IPS-NIHi11 (cell line): ENCODE results near the gene AFTPH.
"Not testable (repeated sequence)": the region's sequence is repeated elsewhere in the genome, so short reads cannot be mapped to it uniquely, and the experiment has no call there.

Experiments
- DNase-seq: peaks from one replicate; pipeline ENCODE4 v3.0.0; 2012; ENCODE audit warnings: mixed read lengths, low spot score

Gene AFTPH

DNA sequence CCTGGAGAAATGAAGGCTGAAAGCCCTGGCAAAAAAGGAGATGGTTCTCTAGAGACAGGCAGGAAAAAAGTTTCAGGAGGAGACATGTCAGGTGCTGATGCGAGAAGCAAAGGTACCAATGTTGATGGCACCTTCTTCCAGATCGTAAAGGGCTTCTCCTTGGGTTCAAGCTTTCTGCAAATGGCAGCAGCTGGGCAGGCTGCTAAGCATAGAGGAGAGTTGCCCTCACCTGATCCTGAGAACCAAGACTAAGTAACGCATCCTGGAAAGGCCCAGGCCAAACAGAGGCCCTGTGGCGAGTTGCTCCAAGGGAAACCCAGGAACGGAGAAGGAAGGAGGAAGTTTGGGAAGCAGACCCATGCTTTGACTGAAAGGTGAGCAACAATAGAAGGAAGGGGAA, 23.6 kb upstream of the AFTPH start:
- DNase-seq = no peak

DNA sequence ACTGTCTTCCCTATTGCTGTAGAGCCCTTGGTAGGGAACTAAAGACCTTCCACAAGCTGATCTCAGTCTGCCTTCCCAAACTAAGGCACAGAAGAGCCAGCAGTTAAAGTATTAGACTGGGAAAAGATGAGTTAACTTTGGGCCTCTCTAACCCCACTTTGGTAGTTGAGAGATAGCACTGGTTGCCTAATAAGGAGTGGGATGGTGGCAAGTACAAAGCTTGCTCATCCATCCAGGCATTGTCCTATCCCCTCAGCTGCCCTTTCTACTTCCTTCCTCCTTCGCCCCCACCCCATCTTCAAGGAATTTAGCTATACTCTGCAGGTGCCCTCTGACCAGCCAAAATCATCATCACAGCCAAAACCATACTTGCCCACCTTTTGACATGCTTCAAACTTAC, 22.2 kb upstream of the AFTPH start:
- DNase-seq = no peak

DNA sequence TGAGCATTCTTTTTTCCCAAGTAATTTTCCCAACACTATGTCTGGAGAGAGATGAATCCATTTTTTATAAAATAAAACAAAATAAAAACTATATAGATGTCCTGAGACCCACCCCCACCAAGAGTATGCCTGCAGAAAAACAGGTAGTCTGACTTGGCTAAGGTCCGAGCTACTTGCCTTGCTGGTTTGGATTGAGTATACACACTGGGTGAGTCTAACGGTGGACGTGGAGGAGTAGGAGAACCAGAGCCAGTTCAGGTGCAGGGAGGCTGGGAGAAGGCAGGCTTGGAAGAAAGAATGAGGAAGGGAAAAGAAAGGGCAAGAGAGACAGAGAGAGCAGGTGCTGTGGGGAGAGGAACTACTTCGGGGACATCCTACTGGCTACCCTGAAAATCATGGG, 21.3 kb upstream of the AFTPH start:
- DNase-seq = no peak

DNA sequence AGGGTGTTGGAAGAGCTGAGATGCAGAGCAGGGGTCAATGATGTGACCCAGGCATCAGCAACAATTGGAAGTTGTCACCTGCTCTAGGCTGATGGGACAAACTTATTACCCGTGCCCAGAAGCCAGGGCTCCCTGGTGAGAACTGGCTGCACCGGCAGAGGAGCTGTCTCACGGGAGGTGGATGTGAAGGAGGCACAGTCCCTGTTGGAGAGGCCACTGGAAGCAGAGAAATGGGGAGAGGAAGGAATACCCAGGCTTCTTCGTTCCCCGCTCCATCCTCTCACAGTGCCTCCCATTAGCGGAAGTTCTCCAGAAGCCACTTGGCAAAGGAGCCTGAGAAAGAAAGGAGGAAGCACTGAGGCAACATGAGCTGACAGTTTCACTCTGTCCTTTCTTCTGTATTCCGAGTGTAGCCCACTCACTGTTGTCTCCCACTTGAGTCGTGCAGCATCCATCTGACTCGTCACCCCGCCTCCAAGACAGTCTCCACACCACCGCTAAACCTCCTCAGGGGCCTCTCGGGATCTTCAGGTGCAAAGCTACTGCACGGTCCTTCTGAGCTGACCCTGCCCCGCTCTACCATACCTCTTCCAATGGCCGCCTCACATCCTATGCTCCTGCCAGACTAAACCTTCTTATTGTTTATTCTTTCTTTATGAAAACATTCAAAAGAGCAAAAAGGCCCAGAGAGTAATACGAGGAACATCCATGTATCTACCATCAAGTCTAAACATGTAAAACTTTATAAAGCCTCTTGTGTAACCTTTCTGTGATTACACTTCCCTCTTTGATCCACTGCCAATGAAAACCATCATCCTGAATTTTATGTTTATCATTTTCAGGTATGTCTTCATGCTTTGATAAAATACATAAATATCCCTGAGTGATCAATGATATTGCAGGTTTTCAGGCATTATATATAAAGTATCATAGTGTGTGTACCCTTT, 19.1 kb upstream of the AFTPH start:
- DNase-seq = no peak

DNA sequence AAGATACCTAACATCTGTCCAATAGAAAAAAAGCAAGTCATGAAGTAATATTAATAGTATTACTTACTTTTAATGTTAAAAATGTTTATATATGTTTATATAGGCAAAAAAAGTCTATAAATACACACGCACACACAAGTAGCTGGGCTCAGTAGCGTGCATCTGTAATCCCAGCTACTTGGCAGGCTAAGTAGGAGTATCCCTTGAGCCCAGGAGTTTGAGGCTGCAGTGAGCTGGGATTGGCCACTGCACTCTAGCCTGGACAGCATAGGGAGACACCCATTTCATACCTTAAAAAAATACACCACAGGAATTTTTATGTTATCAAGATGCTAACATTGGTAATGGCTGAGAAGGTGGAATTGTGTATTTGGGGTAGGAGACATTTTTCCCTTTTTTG, 17.4 kb upstream of the AFTPH start:
- no peak for DNase-seq

DNA sequence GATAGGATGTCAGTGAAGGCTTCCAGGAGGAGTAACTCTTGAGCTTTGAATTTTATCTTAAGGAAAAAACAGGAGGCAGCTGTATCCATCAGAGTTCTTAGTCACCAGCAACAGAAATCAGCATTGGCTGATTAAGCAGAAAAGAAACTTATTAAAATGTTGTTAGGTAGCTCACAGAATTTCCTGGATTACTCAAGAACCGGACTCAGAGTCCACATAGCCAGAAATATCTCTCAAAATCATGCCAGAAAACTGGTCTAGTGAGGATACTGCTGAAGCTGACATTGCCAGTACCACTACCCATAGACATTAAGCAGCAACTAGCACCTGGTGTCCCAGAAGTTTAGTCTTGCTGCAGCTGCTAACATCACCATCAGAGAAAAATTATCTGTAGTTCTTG, 10.1 kb upstream of the AFTPH start:
- no peak for DNase-seq

DNA sequence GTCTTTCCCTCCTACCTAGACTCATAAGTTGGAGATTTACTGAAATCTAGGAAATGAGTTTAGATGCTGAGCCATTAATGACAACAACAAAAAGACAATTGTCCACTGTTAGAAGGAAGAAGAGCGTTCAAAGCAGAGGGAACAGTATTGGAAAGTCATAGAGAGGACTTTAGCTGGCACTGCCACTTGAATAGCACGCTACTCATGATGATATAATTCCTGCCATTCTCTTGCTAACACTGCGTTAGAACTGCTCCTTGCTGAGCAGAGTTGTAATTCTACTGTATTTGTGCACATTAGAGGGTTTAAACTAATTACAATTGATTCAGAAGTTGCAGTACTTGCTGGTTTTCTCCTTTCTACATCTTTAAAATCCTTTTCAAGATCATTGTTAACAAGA, 9.0 kb upstream of the AFTPH start:
- DNase-seq = no peak

DNA sequence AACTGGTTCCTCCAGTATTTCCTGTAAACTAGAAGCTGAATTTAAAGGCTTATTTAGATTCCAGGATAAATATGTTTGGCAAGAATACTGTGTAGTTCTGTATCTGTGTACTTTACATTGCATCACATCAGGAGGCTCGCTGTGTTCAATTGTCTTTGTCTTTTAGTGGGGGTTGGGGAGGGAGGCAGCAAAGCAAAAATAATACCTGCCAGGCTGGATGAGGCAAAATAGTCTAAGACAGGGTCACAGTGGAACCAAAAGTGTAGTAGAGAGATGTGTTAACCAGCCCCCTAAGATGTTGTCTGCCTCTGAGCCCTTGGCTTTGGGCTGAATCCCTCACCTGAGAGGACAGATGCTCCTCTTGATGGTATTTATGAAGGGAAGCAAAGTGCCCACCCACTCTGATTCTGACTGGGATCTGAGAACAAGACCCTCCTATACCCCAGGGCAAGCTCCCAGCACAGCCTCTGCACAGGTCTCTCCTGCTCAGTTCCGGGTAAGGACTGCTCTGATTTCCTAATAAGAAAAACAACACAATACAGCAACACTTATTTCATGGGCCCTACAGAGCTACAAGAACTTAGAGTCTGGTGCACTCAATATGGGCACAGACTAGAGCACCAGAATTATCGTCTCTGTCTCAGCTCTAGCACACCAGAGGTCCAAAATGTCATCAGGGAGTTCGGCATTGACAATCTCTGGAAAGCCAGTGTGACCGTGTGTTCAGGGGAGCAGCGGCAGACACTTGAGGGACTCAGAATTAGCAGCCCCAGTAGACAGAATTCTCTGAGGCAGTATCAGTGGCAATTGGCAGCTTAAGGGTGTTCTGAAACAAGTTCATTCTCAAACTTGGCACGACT, 7.2 kb upstream of the AFTPH start:
- no peak for DNase-seq

DNA sequence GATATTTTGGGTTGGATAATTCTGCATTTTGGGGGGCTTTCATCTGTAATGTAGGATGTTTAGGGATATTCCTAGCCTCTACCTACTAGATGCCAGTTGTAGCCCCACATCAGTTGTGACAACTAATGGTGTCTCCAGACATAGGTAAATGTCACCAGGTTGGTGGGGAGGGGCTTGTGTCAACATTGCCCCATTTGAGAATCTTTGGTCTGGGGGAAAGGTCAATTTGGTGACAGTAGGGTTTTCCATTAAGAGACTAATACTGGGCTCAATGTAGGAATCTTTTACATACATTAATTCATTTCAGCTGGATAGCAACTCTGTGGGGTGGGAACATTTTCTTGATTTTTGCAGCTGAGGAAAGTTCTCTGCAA, 6.6 kb upstream of the AFTPH start:
- no peak for DNase-seq

DNA sequence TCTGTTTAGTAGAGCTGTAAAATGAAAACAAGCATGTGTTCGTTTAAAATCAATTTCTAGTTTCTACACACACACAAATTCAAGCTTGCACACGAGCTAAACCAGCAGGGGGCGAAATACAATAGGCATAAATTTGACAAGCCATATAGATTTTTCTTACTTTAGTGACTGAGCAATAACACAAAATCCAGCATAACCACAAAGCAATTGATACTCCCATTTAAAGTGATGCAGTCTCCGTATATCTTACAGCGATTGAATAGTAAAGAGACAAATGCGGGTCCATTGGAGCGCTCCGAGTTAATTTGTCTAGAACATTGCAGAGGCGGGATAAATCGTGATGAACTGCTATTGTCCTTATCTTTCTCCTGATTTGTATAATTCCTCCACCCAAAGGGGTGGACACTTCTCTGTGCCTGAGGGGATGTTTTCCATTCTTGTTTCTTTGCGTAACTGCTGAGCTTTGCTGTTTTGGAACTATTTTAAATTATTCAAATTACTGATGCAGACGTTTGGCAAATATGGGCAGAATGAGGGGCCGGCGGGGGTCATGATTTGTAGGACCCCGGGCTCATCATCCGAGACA, 1.2 kb upstream of the AFTPH start:
- no peak for DNase-seq

DNA sequence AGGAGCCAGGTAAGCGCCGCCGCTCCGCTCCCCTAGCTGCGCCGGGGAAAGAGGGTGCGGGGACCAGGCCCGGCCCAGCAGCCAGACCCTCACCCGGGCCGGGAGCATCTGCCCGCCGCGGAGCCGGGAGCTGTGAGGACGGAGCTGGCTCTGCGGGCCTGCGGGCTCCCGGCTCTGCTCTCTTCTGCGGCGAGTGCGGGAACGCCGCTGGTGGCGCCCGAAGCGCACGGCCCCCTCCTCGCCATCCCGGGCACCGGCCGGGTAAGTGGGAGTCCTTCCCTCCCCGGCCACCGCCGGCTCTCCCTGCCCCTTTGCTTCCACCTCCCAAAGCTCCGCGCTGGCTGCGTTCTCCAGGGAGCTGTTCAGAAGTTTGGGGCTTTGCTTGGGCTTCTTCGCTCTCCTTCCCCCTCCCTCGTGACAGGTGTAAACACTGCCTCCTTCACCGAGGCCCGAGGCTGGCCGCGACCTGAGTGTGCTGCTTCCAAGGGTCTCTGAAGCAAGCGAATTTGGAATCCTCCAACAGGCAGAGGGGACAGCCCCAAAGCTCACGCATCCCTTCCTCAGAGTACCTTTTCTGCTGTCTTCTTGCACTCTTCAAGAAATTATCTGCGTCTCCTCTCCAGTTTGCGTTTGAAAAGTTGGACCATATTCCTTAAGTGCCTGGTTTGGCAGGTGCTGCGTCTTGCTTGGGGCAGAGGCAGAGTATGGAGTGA, 632 bp downstream of the AFTPH start:
- no peak for DNase-seq

DNA sequence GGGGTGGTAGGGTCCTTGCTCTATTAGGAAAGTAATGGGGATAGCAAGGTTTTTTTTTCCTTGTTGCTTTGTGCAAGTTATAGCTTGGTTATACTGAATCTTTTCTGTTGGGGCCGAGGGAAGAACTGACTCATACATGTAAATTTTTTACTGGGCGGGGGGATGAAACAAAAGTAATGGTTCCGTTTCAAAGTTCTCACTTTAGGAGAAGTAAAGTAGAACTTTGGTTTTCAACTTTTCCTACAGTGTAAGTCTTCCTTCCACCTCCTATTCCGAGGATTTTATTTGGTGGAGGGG, 1.1 kb downstream of the AFTPH start:
- no peak for DNase-seq

DNA sequence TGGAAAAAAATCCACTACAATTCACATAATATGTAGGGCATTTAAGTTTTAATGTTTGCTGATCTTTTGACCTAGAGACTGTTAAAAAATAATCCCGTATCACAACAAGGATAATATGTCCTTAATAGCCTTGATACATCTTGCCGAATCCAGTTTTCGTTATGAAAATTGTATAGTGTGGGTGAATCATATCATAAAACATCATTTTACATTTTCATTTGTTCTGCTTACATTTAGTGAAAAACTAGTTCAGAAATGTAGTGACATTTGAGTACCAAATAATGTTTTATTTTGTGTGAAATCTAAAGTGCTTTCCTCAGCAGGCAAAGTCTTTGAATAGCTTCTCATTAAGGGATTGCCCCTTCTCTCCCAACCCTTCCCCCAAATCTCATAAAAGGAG, 1.9 kb downstream of the AFTPH start:
- no peak for DNase-seq

DNA sequence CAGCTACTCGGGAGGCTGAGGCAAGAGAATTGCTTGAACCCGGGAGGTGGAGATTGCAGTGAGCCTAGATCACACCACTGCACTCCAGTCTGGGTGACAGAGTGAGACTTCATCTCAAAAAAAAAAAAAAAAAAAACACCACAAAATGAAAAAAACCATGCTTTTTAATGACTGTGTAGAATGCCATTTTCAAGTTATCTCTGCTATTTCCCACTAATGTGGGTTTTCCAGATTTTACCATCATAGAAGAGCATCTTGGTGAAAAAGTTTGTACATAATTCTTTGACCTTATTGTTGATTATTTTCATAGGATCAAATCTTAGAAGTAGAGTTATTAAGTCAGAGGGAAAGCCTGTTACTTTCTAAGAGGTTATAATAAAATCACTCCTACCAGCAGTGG, 6.8 kb downstream of the AFTPH start:
- DNase-seq = not testable (repeated sequence)

DNA sequence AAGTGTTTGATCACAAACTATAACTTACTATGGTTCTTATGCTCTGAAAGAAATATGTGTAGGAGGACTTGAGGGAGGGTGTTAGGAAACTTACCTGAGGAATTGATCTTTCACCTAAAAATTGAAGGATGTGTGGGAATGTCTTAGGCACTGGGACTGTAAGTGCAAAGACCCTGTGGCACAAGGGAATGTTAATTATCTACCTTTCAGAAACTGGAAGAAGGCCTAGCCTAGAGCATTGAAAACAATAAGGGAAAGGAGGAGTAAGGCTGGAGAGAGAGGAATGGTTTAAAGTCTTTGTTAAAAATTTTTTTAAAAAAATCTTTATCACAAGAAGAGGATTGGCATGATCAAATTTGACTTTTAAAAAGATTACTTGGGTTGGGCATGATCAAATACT, 7.9 kb downstream of the AFTPH start:
- no peak for DNase-seq

DNA sequence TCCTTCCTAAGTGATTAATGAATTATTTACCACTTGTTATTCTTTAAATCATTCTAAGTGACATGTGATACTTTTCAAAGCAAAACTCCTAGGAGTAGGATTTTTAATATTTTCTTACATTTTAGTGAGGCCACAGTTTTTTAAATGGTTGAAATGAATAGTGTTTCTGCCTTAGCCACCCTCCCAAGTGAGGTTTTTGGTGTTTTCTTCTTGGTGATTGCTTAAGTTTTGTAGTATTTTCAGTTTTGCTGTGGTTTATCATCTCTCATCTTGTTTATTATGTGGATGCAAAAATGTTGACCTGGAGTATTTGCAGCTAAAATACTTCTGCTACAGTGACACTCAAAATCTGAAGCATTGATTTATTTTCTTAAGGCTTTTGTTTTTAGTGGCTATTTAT, 9.8 kb downstream of the AFTPH start:
- no peak for DNase-seq

DNA sequence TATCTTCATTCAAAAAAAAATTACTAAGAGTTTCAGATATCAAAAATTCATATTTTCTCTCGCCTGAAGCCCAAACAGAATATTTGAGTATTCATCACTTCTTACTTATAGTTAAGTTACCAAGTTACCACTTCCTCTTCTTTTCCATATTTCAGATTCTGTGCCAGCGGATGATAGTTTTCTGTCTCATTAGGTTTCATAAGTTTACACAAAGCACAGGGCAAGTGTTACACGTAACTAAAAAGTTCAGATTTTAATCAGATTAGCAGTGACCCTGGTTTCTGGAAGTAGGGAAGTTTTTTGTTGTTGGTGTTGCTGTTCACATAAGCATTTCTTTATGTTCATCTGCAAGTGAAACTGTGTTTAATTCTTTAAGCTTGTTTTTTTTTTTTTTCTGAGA, 10.2 kb downstream of the AFTPH start:
- DNase-seq = no peak

DNA sequence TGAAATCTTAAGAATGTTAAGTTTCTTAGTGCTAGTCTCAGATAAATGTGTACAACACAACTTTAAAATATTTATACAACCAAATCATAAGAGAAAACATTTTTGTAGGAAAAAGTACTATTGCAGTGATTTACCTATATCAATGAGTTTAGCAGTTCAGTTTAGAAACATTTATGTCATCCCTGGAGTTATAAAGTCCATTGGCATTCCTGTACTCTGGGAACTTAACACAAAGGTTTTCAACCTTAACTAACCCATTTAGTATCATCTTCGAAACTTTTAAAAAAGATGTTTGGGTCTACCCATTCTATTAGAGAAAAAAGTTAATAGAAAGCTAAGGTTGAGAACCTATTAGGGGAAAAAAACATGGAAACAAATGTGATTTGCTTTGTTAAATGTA, 10.9 kb downstream of the AFTPH start:
- no peak for DNase-seq

DNA sequence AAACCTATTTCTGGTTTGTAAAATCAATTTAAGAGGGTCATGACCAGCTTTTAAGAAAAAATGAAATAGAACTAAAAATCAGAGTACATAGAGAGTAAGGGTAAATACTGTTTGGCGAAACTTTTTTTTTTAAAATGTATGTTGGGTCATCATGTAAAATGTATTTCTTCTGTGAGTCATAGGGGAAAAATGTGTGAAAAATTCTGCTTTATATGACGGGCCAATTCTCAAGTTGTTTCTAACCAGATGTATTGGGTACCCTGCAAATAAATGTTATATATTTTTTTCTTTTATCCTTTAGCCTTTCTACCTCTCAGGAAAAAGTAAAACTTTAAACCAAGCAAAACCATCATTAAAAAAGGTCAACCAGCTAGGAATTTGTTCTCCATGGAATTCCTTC, 13.9 kb downstream of the AFTPH start:
- no peak for DNase-seq

DNA sequence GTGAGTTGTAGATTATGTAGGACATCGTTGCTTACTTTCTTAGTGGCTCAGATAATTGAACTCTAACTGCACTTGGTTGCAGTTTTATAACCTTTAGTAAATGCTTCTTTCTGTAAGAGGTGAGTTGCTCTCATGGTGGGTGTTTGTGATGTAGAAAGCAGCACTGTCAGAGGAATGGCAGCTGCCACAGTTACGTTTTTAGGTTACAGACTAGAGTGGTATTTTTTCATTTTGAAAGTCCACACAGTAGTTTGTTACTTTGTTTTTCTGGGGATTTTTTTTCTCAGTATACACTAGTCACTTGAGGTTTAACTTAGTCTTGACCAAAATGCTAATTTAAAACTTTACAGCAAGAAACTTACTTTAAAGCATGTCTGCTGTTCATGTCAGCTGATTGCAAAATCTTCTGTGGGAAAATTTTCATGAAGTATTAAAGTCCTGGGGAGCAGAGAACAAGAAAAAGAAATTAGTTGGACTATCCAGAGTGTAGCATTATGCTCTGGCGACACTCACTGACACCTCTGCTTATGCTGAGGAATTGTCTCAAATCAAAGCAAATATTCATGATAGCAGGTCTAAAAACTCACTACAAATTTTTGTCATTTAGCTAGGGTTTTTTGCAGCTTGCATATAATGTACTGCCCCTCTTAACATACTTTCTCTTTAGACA, 14.8 kb downstream of the AFTPH start:
- DNase-seq = no peak

DNA sequence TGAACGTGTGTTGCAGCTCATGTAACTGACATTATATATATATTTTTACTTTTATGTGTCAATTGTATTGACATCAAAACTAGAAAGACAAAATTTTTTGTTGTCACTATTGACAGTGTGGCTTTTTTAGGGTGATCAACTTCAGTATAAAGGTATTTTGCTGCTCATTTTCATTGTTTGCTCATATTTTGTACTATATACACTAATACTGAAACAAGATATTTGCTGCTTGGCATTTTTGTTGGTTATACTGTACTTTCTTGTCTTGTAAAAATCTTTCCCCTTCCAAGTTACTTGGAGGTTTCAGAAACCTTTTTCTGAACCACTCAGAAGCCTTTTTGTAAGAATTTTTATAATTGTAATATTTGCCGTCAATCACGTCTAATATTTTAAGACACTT, 16.5 kb downstream of the AFTPH start:
- no peak for DNase-seq

DNA sequence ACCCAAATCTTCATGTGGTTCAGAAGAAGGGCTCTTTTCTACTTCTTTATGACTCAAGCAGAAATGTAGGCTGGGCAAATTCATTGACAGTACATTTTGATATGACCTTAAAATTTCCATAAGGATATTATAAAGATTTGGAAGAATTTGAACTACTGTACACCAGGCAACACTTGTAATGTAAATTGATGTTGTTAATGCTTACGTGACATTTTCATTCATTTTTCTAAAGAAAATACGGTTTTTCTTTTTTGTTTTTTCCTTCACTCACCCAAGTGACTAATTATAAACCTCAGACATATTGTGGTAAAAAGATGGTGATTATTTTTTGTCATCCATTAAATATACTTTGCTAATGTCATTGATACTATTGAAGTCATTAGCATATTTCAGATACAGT, 17.4 kb downstream of the AFTPH start:
- DNase-seq = no peak
